LNCaP clone FGC (cell line): ENCODE measurements around the gene FXYD6.

ENCODE experiments used
- DNase-seq: peaks from one replicate; pipeline ENCODE4 v3.0.0-alpha.2; 2011; ENCODE audit warnings: low read depth
- H3K4me3 ChIP-seq: 2 replicates; pipeline ENCODE4 v1.5.1; 2011; ENCODE audit warnings: mild to moderate bottlenecking, low read depth, low read length, control low read depth
- TF ChIP-seq, protein P1 (sequence below): IDR thresholded peaks from 2 replicates; pipeline ENCODE4 v1.5.1; 2012; ENCODE audit warnings: mild to moderate bottlenecking; ENCODE audit not compliant: control insufficient read depth, insufficient read depth; ENCODE audit errors: extremely low read depth

FXYD6 gene

DNA sequence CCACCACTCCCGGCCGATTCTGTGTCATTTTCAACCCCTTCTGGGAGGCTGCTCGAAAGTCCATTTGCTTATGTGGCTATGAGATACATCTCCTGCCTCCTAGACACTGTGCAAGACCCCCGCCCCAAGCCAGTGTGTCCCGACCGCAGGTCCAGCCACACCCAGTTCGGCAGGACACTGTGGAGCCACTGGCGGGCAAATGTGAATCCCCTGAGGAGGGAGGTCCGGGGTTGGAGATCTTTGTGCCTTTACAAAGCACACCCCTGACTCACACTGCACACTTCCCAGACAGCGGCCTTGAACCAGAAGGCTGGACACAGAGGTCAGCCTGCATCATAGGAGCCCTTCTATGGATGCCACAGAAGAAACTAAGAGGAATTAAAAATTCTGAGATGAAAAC, 17.4 kb downstream of the FXYD6 start:
- TF ChIP-seq, protein P1, sequence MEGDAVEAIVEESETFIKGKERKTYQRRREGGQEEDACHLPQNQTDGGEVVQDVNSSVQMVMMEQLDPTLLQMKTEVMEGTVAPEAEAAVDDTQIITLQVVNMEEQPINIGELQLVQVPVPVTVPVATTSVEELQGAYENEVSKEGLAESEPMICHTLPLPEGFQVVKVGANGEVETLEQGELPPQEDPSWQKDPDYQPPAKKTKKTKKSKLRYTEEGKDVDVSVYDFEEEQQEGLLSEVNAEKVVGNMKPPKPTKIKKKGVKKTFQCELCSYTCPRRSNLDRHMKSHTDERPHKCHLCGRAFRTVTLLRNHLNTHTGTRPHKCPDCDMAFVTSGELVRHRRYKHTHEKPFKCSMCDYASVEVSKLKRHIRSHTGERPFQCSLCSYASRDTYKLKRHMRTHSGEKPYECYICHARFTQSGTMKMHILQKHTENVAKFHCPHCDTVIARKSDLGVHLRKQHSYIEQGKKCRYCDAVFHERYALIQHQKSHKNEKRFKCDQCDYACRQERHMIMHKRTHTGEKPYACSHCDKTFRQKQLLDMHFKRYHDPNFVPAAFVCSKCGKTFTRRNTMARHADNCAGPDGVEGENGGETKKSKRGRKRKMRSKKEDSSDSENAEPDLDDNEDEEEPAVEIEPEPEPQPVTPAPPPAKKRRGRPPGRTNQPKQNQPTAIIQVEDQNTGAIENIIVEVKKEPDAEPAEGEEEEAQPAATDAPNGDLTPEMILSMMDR, result no peak
- no peak overlapping the region for H3K4me3 ChIP-seq
- DNase-seq, result no peak

DNA sequence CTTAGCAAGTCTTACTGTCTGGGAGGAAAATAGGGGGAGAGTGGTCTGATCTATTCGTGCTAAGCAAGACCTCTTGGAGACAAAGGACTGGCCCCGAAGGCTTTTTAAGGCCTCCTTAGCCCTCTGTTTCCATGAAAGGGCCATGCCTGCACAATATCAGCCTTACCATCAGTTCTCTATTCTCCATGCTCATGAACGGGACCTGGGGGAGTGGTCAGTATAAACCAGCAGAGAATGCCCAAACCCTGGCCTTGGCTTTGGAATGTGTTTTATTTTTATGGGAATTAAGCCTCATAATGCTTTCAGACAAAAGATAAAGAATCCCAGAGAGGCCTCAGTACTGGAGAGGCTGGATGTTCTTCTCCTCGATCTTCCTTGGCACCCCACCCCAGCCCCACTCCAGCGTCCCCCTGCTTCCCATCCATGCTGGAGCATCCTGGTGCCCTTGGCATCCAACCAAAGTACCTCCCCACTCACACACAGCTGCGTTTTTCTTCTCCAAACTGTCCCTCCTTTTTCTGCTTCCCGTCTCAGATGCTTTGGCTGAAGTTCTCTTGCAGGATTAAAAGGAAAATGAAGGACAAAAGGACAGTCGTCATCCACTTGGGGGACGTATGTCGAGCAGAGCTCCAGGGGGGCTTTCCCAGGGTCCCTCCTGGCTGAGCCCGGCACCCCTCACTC, 18.6 kb downstream of the FXYD6 start:
- TF ChIP-seq, protein P1, result no peak
- no peak overlapping the region for H3K4me3 ChIP-seq
- no peak for DNase-seq

DNA sequence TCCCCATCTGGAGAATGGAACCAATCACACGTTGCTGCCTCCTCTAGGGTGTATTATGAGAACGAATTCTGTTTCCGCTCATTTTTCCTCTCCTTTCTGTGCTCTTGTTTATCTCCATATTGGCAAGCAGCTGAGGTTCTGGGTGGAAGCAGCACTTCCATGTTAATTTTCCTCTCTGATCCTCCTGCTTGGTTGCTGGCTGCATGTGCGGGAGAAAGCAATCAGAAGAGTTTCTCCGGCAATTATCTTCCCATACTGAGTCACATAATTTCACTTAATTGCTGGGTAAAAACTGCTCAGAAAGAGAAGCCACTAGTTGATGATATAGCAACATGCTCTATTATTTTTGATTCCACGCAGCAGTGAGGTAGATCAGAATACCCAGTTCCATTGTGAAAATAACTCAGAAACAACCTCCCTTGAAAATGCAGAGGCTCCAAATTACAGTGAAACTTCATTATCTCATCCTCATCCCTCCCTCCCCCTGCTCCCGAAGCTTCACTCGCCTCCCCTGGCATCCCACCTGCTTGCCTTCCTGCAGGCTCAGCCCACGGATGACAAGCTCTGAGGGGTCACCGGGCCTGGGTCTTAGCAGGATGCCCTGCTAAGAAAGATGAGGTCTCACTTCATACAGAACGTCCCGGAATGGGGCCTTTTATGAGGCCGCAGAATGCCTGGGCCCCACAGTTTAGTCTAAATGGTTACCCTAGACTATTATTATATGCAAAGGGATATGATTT, 20.4 kb downstream of the FXYD6 start:
- TF ChIP-seq, protein P1, result no peak
- no peak overlapping the region for H3K4me3 ChIP-seq
- no peak for DNase-seq

DNA sequence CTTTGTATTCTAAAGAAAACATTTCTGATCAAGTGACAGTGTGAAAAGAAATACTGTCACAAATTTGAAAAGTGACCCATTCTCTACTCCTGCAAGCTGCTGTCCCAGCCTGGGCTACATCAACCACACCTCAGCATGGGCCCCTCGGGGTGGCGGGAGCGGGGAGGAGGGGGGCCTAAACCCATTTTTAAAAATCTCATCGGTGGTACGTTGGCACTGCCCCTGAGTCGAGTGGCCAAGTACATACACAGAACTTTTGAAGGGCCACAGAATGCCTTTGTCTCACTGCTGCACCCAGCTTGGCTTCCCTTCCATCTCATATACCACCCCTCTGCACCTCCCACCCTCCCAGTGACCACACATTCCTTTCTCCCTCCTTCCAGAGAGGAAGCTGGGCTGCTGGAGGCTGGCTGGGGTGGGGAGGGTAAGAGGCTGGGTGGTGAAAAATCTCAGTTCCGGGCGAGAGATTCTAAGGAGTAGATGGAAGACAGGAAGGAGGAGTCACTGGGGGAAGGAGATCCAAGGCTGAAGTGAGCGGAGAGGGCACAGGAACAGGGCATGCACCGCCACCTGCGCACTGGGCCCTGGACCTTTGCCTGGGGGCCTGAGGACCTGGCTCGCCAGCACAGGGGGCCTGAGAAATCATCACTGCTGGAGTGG, 21.1 kb downstream of the FXYD6 start:
- H3K4me3 ChIP-seq, result no peak overlapping the region
- DNase-seq, result no peak
- TF ChIP-seq, protein P1, result no peak

DNA sequence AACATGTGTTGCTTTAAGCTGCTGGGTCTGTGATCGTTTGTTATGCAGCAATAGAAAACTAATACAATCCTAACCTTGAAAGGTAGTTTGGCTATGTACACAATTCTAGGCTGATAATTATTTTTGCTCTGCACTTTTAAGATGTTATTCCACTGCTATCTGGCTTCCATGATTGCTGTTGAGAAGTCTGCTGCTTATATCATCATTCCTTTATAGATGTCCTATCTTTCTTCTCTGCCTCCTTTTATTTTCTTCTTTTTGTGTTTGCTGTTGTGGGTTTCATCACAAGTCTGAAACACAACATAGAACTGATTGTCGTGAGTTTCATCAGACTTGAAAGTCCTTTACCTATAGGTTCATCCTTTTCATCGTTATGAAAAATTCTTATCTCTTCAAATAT, 24.1 kb downstream of the FXYD6 start:
- TF ChIP-seq, protein P1, result no peak
- no peak for DNase-seq
- no peak overlapping the region for H3K4me3 ChIP-seq

DNA sequence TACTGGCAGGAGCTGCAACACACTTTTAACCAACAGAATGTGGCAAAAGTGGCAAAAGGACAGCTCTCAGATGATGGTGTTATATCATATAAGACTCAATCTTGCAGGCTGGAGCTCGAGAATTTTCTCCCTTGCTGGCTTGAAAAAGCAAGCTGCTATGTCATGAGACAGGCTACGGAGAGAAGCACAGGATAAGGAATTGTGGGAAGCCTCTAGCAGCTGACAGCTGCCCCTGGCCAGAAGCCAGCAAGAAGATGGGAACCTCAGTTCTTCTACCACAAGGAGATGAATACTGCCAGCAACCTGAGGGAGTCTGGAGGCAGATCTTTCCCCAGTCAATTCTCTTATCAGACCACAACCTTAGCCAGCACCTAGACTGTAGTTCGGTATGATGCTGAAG, 24.6 kb downstream of the FXYD6 start:
- no peak overlapping the region for H3K4me3 ChIP-seq
- DNase-seq, result no peak
- TF ChIP-seq, protein P1, result no peak
